NK-92 (cell line): ENCODE results near the gene LRRC7.

Experiments used
- DNase-seq: peaks from one replicate; lab custom pipeline; 2025; ENCODE audit not compliant: unreplicated experiment; lab: John Stamatoyannopoulos, UW

LRRC7 gene

DNA sequence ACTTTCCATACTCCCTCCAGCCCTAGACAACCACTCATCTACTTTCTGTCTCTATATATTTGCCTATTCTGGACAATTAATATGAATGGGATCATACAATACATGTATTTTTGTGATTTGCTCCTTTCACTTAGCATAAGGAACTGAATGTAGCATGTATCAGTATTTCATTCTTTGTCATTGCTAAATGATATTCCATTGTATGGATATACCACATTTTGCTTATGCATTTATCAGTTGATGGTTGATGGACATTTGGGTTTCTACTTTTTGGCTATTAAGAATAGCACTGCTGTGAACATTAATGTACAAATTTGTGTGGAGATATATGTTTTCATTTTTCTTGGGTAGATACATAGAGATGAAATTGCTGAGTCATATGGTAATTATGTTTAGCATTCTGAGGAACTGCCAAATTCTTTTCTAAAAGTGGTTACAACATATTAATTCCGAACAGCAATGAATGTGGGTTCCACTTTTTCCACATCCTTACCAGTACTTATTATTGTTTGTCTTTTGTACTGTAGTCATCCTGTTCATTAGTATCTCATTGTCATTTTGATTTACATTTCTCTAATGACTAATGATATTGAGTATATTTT, 516.7 kb downstream of the LRRC7 start:
- DNase-seq: no peak

GRCh38 chr1:70085521-70085920, 517.8 kb downstream of the LRRC7 start:
- no peak for DNase-seq

- no peak for DNase-seq
Measured at GRCh38 chr1:70086897-70087296, 519.2 kb downstream of the LRRC7 start.

DNA sequence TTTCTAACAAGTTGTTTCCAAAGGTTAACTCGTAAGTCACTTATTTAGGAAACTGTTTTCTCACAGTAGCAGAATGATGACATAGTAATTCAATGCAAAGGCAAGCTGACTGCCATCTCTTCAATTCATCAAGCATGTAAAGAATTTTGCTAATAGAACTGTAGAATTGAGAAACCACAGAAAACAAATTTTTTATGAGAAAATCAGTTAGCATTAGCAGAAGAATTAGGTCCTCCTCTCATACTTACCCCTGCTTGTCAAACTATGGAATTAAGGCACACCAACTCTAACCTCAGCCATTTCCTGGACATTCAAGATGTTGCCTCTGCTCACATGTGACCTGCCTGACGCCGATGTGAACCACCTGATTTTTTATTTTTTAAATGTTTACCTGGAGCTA, 522.4 kb downstream of the LRRC7 start:
- DNase-seq: no peak

GRCh38 chr1:70090875-70091274, 523.2 kb downstream of the LRRC7 start:
- no peak for DNase-seq

DNA sequence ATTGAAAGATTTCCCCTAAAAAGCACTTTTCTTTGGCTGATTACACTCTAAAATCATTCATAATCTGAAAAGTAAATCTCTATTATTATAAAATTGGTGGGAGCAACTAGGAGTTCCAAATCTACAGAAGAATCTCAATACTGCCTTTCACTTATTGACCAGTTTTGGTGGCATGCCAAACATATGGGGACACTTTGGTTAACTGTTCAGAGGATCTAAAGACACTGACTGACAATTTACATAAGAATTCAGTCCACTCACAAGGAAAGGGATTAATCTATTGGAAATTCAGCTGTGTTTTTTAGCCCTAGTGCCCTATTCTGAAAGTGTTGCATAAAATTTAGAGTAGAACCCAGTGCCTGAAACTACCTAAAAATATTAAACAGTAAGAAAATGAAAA, 524.1 kb downstream of the LRRC7 start:
- no peak for DNase-seq

GRCh38 chr1:70092526-70092925, 524.8 kb downstream of the LRRC7 start:
- no peak for DNase-seq

- no peak for DNase-seq
Measured at GRCh38 chr1:70093250-70093975, 525.7 kb downstream of the LRRC7 start.

DNA sequence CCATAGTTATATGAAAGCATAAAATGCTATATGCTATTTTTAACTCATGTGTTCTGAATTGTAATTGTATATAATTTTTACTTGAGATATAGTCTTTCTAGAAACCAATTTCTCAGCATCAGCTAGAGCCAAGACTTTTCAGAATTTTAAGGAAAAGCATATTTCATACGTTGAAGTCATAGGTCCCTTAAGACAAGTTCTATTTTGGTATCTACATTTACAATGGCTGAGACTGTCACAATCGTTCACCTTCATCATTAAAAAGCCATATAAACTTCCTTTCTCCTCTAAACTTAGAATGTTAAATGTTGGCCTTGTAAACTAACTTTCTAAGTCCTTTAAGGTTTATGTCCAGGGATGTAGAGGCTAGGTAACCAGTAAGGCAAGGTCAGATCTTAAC, 533.5 kb downstream of the LRRC7 start:
- no peak for DNase-seq

GRCh38 chr1:70101774-70102173, 534.1 kb downstream of the LRRC7 start:
- DNase-seq: no peak

- no peak for DNase-seq
Measured at GRCh38 chr1:70103770-70104169, 536.0 kb downstream of the LRRC7 start.

- DNase-seq: no peak
Measured at GRCh38 chr1:70109241-70109640, 541.5 kb downstream of the LRRC7 start.

DNA sequence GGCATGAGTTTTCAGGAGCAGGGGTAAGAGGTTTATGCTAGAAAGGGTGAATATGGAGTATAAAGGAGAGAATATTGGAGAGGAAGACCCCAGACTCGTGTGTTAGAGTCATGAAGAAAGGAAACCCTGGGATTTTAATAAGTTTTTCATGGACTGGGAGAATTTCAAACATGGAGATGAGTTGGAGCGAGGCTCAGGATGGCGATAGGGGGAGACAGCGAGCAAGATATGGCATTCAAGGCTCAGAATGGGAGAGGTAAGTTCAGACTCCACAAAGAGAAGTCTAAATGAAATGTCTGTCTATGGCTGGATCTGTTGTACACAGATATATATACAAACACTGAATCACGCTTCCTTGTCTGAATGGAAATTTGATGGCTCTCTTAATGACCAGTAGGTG, 545.1 kb downstream of the LRRC7 start:
- no peak for DNase-seq

GRCh38 chr1:70115315-70115714, 547.6 kb downstream of the LRRC7 start:
- no peak for DNase-seq

- no peak for DNase-seq
Measured at GRCh38 chr1:70117046-70117445, 549.3 kb downstream of the LRRC7 start.

DNA sequence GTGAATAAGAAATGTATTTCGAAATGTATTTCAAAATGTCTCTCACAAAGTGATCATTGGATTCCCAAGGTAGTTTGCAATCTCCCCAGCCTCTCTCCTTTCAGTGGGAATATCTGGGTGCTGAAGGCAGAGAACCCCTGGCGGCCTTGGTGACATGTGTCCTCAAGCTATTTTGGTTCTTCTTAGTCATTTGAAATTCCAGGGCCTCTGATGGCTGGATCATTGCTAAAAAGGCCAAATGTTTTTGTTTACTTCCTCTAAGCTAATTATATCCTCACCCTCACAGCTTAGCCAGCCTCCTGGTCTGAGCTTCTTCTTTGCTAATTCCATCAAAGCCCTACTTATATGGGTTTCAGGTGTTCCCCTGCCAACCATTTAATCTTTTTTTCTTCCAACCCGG, 566.4 kb downstream of the LRRC7 start:
- DNase-seq: no peak

GRCh38 chr1:70140343-70140742, 572.6 kb downstream of the LRRC7 start:
- DNase-seq: no peak

- DNase-seq: no peak
Measured at GRCh38 chr1:70140894-70141293, 573.2 kb downstream of the LRRC7 start.

DNA sequence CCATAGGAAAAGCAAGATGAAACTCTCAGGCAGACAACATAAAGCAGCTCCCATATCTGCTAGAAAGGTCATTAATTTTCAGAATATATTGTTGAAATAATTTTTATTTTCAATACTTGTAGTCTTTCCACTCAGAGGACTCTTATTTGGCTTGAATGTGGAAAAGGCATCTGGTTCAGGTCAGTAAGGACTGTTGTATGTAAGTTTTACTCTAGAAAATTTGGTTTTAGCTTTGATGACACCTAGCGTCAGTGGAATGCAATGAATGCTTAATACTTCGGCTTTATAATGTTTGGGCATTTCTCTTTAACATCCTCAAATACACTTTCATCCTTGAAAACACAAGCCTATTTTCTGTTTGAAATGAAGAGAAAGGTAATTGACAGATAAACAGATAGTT, 574.4 kb downstream of the LRRC7 start:
- no peak for DNase-seq

GRCh38 chr1:70143048-70143659, 575.4 kb downstream of the LRRC7 start:
- DNase-seq: no peak

DNA sequence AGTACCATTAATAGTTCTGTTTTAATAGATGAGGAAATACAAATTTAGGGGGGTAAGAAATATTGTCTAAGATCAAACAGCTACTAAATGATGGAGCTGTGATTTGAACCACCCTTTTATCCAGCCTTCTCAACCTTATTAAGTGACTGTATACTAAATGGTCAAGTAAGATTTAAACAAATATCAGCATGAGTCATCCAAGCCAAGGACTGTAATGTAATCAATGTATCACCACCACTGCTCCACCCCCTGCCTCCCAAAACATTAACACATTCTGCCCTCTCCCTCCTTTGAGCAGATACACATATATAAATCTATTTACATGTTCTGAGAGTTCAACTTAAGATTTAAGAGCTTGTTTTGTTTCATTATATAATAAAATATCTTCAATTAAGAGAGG, 578.8 kb downstream of the LRRC7 start:
- no peak for DNase-seq

- no peak for DNase-seq
Measured at GRCh38 chr1:70150444-70150843, 582.7 kb downstream of the LRRC7 start.

DNA sequence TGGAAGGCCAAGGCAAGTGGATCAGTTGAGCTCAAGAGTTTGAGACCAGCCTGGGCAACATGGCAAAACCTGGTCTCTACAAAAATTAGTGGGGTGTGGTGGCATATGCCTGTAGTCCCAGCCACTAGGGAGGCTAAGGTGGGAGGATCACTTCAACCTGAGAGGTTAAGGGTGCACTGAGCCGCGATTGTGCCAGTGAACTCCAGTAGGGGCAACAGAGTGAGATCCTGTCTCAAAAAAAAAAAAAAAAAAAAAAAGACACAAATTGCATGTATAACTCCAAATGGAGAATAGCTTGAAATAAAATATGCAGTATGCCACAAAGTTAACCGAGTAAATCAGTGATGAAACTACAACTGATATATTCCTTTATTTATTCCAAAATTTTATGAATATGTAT, 586.0 kb downstream of the LRRC7 start:
- no peak for DNase-seq
